Keratinocyte (primary cell): Measurements from ENCODE around the gene C2orf76. TPM values are rescaled to one million over a fixed set of nuclear protein-coding genes. Genes with fewer than 3 reads are reported as not detected.

Experiments
- DNase-seq: peaks from one replicate; pipeline ENCODE4 v3.0.0-alpha.2; 2011; ENCODE audit warnings: low read depth, missing footprints, low spot score
- FAIRE-seq: peaks from 2 replicates; lab custom pipeline; 2011; peaks lifted over from hg19 to GRCh38; lab: Jason Lieb, UNC
- H2AFZ ChIP-seq: 2 replicates; pipeline ENCODE4 v1.6.0; 2012; ENCODE audit warnings: low read length, control low read depth, inconsistent platforms; ENCODE audit not compliant: control insufficient read depth
- H3K27ac ChIP-seq: 2 replicates; pipeline ENCODE4 v1.5.1; 2011; ENCODE audit warnings: low read length; ENCODE audit not compliant: control insufficient read depth, insufficient read depth
- H3K27me3 ChIP-seq: 3 replicates; pipeline ENCODE4 v1.6.0; 2011; ENCODE audit warnings: low read length; ENCODE audit not compliant: control insufficient read depth, insufficient read depth; ENCODE audit errors: extremely low read depth
- H3K36me3 ChIP-seq, 2 experiments: 2 replicates in 1 of 2; 3 replicates in 1 of 2; pipeline ENCODE4 v1.5.1; 2011; ENCODE audit warnings: low read length in 2 of 2, mild to moderate bottlenecking in 1 of 2; ENCODE audit not compliant: control insufficient read depth in 2 of 2, insufficient read depth in 2 of 2; ENCODE audit errors: extremely low read depth in 1 of 2
- H3K4me1 ChIP-seq: 3 replicates; pipeline ENCODE4 v1.5.1; 2011; ENCODE audit warnings: low read length; ENCODE audit not compliant: control insufficient read depth, insufficient read depth; ENCODE audit errors: extremely low read depth
- H3K4me2 ChIP-seq: 3 replicates; pipeline ENCODE4 v1.6.0; 2011; ENCODE audit warnings: low read depth, low read length; ENCODE audit not compliant: control insufficient read depth, insufficient read depth; ENCODE audit errors: extremely low read depth
- H3K4me3 ChIP-seq, 3 experiments: fragments of 200-600 bp in 1 of 3; sonication (generic) in 1 of 3; 2 replicates in 2 of 3; 3 replicates in 1 of 3; pipeline ENCODE4 v1.5.1; 2011 to 2016; ENCODE audit warnings: low read length in 3 of 3, mild to moderate bottlenecking in 3 of 3, control low read depth in 2 of 3, inconsistent platforms in 1 of 3, low read depth in 1 of 3, mixed read lengths in 1 of 3, mixed run types in 1 of 3, moderate library complexity in 1 of 3; ENCODE audit not compliant: control insufficient read depth in 2 of 3, insufficient read depth in 2 of 3; ENCODE audit errors: extremely low read depth in 1 of 3
- H3K79me2 ChIP-seq: 2 replicates; pipeline ENCODE4 v1.6.0; 2012; ENCODE audit warnings: low read length; ENCODE audit not compliant: control insufficient read depth, insufficient read depth
- H3K9ac ChIP-seq: 3 replicates; pipeline ENCODE4 v1.6.0; 2011; ENCODE audit warnings: low read length; ENCODE audit not compliant: control insufficient read depth, insufficient read depth; ENCODE audit errors: extremely low read depth
- H3K9me1 ChIP-seq: 3 replicates; pipeline ENCODE4 v1.6.0; 2011; ENCODE audit warnings: low read length; ENCODE audit not compliant: control insufficient read depth, insufficient read depth; ENCODE audit errors: extremely low read depth
- H3K9me3 ChIP-seq: 2 replicates; pipeline ENCODE4 v1.5.1; 2012; ENCODE audit warnings: low read depth, low read length; ENCODE audit not compliant: control insufficient read depth
- H4K20me1 ChIP-seq: 3 replicates; pipeline ENCODE4 v1.6.0; 2011; ENCODE audit warnings: low read length; ENCODE audit not compliant: control insufficient read depth, insufficient read depth; ENCODE audit errors: extremely low read depth
- EZH2 ChIP-seq: IDR thresholded peaks from one replicate; pipeline ENCODE4 v1.6.1; 2012; ENCODE audit warnings: inconsistent platforms, mild to moderate bottlenecking, low read length, moderate library complexity
- dilution Hi-C: fragments of 300-500 bp; cut with MboI; formaldehyde crosslinking; loops from one replicate; pipeline ENCODE4 v1.7.0; 2020; ENCODE audit warnings: low sequenced_read_pairs; ENCODE audit not compliant: extremely low pct_ligation_motif_present
- polyA plus RNA-seq, 5 experiments: library from polyadenylated mRNA; depleted of rRNA in 3 of 5; stranded (reverse) in 3 of 5; stranded (forward) in 1 of 5; unstranded in 1 of 5; fragments of >200 nt; gene quantifications; 1 replicate in 1 of 5; 2 replicates in 3 of 5; 3 replicates in 1 of 5; pipeline versions ENCODE4 v1.2.1 to v1.2.3, GENCODE V29; 2011 to 2012; ENCODE audit warnings: missing spikeins in 2 of 5, low read depth in 1 of 5, low replicate concordance in 1 of 5
- TF ChIP-seq, protein P1 (sequence below), 3 experiments: IDR thresholded peaks in 1 of 3; conservative IDR thresholded peaks in 1 of 3; optimal IDR thresholded peaks in 1 of 3; 2 replicates in 2 of 3; 3 replicates in 1 of 3; pipeline versions ENCODE3 to v1.5.1; 2011; ENCODE audit warnings: low read length in 3 of 3, mild to moderate bottlenecking in 3 of 3, moderate library complexity in 2 of 3, control low read depth in 1 of 3, inconsistent platforms in 1 of 3; ENCODE audit not compliant: insufficient read depth in 2 of 3; ENCODE audit errors: extremely low read depth in 1 of 3

C2orf76 gene
- polyA plus RNA-seq, 1 donor (not counting 4 experiments of a cell fraction or from before 2014, with no cell fraction given): 17.9 TPM

DNA sequence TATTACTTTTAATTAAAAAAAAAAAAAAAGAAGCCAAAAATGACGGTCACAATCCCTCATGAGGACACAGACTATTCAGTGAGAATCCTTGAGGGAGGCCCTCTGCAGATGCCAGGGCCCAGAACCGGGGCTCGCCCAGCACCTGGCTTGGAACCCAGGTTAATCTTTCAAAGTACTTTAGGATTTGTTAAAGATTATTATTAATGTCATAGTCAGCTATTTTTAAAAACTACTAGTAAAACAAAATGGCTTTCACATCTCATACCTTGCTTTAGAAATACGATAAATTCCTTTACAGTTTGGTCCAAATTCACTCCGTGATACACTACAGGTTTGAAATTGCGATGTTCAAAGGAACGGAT lies 27.1 kb downstream of the C2orf76 start:
- Histone ChIP-seq H3K4me1 (no peaks in the 10 kb centered on the region), H3K9me1 (no peaks in the 10 kb centered on the region), H3K9ac (no peak overlapping the region), H3K27me3 (no peaks in the 10 kb centered on the region), H4K20me1 (no peaks in the 10 kb centered on the region), H3K79me2 (no peaks in the 10 kb centered on the region), H3K4me3 (no peak overlapping the region), H3K27ac (no peak overlapping the region), H2AFZ (no peak overlapping the region), H3K9me3 (no peaks in the 10 kb centered on the region), H3K36me3 (no peaks in the 10 kb centered on the region), H3K4me2 (no peak overlapping the region)
- dilution Hi-C loops: no loop called here
- FAIRE-seq: no peak
- no peak for DNase-seq
- TF ChIP-seq EZH2: no peak

DNA sequence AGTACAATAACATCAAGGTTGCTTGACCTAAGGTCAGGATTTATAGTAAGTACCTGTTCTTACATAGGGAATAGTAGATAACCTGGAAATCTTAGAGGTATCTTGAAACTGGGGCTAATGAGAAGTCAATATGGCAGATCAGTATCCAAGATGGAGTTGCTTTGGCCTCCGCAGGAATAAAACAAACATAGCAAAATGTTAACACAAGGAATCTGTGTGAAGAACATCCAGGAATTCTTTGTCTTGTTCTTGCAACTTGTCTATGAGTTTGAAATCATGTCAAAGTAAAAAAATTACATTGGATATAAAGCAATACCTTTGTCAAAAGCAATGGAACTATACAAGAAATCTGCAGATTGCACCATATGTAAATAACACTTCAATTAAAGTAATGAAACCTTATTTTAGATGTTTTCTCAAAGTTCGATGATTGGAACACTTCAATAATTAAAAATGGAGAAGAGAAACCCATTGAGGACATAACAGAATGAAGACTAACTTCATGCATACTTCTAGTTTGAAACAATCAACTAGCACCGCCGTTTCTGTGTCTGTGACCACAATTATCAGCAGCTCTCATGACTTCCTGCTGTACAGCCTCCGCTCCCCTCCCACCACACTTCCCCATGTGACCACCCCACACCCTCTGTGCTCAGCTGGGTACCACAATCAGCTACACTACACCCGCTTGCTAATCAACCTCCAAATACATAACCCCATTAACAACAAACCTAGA lies 27.6 kb downstream of the C2orf76 start:
- dilution Hi-C loops: no loop called here
- no peak overlapping the region for H3K9ac ChIP-seq
- no peaks in the 10 kb centered on the region for H3K36me3 ChIP-seq
- H3K27ac ChIP-seq: no peak overlapping the region
- H3K9me3 ChIP-seq: no peaks in the 10 kb centered on the region
- H3K27me3 ChIP-seq: no peaks in the 10 kb centered on the region
- H3K4me3 ChIP-seq: no peak overlapping the region
- no peaks in the 10 kb centered on the region for H3K4me1 ChIP-seq
- H3K9me1 ChIP-seq: no peaks in the 10 kb centered on the region
- H3K79me2 ChIP-seq: no peaks in the 10 kb centered on the region
- no peak overlapping the region for H3K4me2 ChIP-seq
- H4K20me1 ChIP-seq: no peaks in the 10 kb centered on the region
- FAIRE-seq (no peak), DNase-seq (no peak)
- TF ChIP-seq, protein P1, sequence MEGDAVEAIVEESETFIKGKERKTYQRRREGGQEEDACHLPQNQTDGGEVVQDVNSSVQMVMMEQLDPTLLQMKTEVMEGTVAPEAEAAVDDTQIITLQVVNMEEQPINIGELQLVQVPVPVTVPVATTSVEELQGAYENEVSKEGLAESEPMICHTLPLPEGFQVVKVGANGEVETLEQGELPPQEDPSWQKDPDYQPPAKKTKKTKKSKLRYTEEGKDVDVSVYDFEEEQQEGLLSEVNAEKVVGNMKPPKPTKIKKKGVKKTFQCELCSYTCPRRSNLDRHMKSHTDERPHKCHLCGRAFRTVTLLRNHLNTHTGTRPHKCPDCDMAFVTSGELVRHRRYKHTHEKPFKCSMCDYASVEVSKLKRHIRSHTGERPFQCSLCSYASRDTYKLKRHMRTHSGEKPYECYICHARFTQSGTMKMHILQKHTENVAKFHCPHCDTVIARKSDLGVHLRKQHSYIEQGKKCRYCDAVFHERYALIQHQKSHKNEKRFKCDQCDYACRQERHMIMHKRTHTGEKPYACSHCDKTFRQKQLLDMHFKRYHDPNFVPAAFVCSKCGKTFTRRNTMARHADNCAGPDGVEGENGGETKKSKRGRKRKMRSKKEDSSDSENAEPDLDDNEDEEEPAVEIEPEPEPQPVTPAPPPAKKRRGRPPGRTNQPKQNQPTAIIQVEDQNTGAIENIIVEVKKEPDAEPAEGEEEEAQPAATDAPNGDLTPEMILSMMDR (optimal IDR thresholded peaks at IDR 0.05 in 1 of 3, IDR thresholded peaks at IDR 0.05 in 1 of 3, conservative IDR thresholded peaks at IDR 0.05 in 1 of 3; ENCODE audit: extremely low read depth in 1 of 3, insufficient read depth in 2 of 3, low read length in 3 of 3): no peak
- TF ChIP-seq EZH2: no peak
- no peak overlapping the region for H2AFZ ChIP-seq

DNA sequence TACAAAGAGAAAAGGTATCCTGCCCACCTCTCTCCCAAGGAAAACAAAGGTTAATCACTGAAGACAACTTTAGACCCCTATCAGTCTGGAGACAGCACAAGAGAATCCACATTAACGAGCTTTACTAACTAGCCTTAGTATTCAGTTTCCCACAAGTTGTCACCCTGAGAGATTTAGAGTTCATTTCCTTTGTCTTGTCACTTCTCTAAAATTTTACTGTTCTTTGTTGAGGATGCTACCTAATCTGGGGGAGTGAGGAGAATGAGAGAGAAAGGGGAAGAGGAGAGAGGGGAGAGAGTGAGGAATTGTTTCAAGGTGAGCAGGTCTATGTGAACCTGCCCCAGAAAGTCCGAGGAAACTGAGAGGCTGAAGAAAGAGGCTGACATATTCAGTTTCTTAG lies 28.4 kb downstream of the C2orf76 start:
- dilution Hi-C loops: no loop called here
- Histone ChIP-seq H4K20me1 (no peaks in the 10 kb centered on the region), H3K4me2 (no peak overlapping the region), H3K9ac (no peak overlapping the region), H3K9me3 (no peaks in the 10 kb centered on the region), H3K27ac (no peak overlapping the region), H3K4me3 (no peak overlapping the region), H3K9me1 (no peaks in the 10 kb centered on the region), H3K4me1 (no peaks in the 10 kb centered on the region), H3K27me3 (no peaks in the 10 kb centered on the region), H3K36me3 (no peaks in the 10 kb centered on the region), H3K79me2 (no peaks in the 10 kb centered on the region), H2AFZ (no peak overlapping the region)
- FAIRE-seq: no peak
- TF ChIP-seq, protein P1 (optimal IDR thresholded peaks at IDR 0.05 in 1 of 3, IDR thresholded peaks at IDR 0.05 in 1 of 3, conservative IDR thresholded peaks at IDR 0.05 in 1 of 3; ENCODE audit: extremely low read depth in 1 of 3, insufficient read depth in 2 of 3, low read length in 3 of 3): no peak
- no peak for TF ChIP-seq EZH2
- DNase-seq: no peak
